ENCODE measurements around the gene CRB3. TPM values are rescaled to one million over a fixed set of nuclear protein-coding genes. Genes with fewer than 3 reads are reported as not detected.

Gene CRB3
- total RNA-seq, 1 experiment from 2014 or later = 29.9 TPM

DNA sequence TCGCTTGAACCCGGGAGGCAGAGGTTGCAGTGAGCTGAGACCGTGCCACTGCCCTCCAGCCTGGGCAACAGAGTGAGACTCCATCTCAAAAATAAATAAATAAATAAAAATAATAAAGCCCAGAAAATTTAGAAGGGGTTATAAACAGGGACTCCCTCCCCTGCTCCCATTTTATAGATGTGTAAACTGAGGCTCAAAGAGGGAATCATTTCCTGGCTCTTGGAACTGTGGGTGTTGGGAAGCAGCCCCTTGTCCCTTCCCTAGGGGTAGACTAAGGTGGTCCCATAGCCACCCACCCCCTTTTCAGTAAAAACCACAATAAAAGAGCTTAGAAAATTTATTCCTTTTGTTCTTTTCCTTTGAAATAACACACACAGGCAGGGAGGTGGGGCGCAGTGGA, 24.3 kb upstream of the CRB3 start:
- CTCF ChIA-PET = no interaction called here
- H3K9me3 Mint-ChIP-seq = no peaks in the 10 kb centered on the region
- POLR2A ChIA-PET = no interaction called here

DNA sequence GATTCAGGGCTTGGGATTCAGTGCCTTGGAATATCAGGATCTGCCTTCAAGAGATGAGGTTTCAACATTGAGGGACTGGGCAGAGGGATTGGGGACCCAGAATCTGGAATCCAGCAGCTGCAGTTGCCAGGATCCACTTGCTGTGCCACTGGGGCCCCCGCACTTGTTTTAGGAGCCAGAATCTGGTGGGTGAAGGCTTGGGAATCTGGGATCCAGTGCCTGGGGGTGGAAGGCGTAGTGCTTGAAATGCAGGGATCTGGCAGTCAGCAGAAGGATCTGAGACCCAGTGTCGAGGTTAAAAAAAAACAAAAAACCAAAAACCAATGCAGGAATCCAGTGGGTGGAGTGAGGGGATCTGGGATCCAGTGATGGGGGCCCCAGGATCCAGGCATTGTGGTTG, 23.2 kb upstream of the CRB3 start:
- CTCF ChIA-PET = no interaction called here
- POLR2A ChIA-PET = no interaction called here
- no peak for TF ChIP-seq TP53 (CRISPR knock-in tag; IDR thresholded peaks at IDR 0.05)
- TF ChIP-seq ZNF317 (CRISPR knock-in tag; IDR thresholded peaks at IDR 0.05; ENCODE audit: borderline replicate concordance, low read depth) = no peak
- TF ChIP-seq NR3C1 (CRISPR knock-in tag; conservative IDR thresholded peaks at IDR 0.05; ENCODE audit: low read depth) = no peak
- TF ChIP-seq, protein P1, sequence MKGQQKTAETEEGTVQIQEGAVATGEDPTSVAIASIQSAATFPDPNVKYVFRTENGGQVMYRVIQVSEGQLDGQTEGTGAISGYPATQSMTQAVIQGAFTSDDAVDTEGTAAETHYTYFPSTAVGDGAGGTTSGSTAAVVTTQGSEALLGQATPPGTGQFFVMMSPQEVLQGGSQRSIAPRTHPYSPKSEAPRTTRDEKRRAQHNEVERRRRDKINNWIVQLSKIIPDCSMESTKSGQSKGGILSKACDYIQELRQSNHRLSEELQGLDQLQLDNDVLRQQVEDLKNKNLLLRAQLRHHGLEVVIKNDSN (CRISPR knock-in tag; IDR thresholded peaks at IDR 0.05) = no peak
- TF ChIP-seq, protein P2, sequence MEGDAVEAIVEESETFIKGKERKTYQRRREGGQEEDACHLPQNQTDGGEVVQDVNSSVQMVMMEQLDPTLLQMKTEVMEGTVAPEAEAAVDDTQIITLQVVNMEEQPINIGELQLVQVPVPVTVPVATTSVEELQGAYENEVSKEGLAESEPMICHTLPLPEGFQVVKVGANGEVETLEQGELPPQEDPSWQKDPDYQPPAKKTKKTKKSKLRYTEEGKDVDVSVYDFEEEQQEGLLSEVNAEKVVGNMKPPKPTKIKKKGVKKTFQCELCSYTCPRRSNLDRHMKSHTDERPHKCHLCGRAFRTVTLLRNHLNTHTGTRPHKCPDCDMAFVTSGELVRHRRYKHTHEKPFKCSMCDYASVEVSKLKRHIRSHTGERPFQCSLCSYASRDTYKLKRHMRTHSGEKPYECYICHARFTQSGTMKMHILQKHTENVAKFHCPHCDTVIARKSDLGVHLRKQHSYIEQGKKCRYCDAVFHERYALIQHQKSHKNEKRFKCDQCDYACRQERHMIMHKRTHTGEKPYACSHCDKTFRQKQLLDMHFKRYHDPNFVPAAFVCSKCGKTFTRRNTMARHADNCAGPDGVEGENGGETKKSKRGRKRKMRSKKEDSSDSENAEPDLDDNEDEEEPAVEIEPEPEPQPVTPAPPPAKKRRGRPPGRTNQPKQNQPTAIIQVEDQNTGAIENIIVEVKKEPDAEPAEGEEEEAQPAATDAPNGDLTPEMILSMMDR (IDR thresholded peaks at IDR 0.05) = no peak
- Mint-ChIP-seq H3K4me1 (no peaks in the 10 kb centered on the region), H3K27ac (no peak overlapping the region), H3K4me3 (no peak overlapping the region), H3K27me3 (ENCODE audit: low read depth) (peaks cover 4% of the 10 kb centered on the region; the same call in 1 of the 2 replicates), H3K9me3 (no peaks in the 10 kb centered on the region), H3K36me3 (0 out of 2 replicates have a peak, but pooled peaks cover 5% of the 10 kb centered on the region)
- ATAC-seq = no peak
- no peak for DNase-seq (ENCODE audit: low spot score)

More for the DNA sequence above, 24.3 kb upstream of the CRB3 start:
- no peaks in the 10 kb centered on the region for H3K36me3 Mint-ChIP-seq
- H3K4me3 Mint-ChIP-seq = no peak overlapping the region
- ATAC-seq = no peak
- TF ChIP-seq GTF2I (CRISPR knock-in tag; conservative IDR thresholded peaks at IDR 0.05) = 0 out of 2 replicates have a peak, but pooled peaks have one; percentile 13
- no peak for TF ChIP-seq ZNF671 (CRISPR knock-in tag; IDR thresholded peaks at IDR 0.05)
- no peak for DNase-seq (ENCODE audit: low spot score)
- no peaks in the 10 kb centered on the region for H3K4me1 Mint-ChIP-seq
- H3K27ac Mint-ChIP-seq = no peak overlapping the region
- peaks cover 4% of the 10 kb centered on the region; the same call in 1 of the 2 replicates for H3K27me3 Mint-ChIP-seq (ENCODE audit: low read depth)

DNA sequence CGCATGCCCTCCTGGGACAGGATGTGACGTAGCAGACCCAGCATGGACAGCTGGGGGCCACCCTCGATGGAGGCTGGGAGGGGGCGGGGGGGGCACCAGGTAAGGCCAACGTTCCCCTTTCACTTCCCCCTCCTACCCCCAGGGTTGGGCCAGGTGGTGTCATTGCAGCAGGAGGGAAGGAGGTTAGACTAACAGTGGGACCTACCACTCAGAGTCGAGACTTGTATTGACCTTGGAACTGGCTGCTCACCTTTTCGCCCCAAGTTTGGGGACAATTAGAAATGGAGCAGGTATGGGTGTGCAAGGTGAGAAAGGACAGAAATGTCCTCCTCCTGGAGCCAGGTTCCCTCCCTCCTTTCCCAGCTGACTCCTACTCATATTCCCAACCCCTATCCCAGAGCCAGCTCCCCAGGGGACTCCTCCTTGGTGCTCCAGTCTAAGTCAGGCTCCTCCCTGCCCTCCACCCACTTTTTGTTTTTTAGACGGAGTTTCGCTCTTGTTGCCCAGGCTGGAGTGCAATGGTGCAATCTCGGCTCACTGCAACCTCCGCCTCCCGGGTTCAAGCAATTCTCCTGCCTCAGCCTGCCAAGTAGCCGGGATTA, 21.9 kb upstream of the CRB3 start:
- no peak overlapping the region for H3K27ac Mint-ChIP-seq
- CTCF ChIA-PET = no interaction called here
- TF ChIP-seq, protein P3, sequence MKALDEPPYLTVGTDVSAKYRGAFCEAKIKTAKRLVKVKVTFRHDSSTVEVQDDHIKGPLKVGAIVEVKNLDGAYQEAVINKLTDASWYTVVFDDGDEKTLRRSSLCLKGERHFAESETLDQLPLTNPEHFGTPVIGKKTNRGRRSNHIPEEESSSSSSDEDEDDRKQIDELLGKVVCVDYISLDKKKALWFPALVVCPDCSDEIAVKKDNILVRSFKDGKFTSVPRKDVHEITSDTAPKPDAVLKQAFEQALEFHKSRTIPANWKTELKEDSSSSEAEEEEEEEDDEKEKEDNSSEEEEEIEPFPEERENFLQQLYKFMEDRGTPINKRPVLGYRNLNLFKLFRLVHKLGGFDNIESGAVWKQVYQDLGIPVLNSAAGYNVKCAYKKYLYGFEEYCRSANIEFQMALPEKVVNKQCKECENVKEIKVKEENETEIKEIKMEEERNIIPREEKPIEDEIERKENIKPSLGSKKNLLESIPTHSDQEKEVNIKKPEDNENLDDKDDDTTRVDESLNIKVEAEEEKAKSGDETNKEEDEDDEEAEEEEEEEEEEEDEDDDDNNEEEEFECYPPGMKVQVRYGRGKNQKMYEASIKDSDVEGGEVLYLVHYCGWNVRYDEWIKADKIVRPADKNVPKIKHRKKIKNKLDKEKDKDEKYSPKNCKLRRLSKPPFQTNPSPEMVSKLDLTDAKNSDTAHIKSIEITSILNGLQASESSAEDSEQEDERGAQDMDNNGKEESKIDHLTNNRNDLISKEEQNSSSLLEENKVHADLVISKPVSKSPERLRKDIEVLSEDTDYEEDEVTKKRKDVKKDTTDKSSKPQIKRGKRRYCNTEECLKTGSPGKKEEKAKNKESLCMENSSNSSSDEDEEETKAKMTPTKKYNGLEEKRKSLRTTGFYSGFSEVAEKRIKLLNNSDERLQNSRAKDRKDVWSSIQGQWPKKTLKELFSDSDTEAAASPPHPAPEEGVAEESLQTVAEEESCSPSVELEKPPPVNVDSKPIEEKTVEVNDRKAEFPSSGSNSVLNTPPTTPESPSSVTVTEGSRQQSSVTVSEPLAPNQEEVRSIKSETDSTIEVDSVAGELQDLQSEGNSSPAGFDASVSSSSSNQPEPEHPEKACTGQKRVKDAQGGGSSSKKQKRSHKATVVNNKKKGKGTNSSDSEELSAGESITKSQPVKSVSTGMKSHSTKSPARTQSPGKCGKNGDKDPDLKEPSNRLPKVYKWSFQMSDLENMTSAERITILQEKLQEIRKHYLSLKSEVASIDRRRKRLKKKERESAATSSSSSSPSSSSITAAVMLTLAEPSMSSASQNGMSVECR (CRISPR knock-in tag; IDR thresholded peaks at IDR 0.05; ENCODE audit: borderline replicate concordance) = no peak
- TF ChIP-seq CREM (CRISPR knock-in tag; IDR thresholded peaks at IDR 0.05) = no peak
- TF ChIP-seq ESRRA (CRISPR knock-in tag; IDR thresholded peaks at IDR 0.05; ENCODE audit: borderline replicate concordance) = no peak
- no peak for TF ChIP-seq EMX1 (CRISPR knock-in tag; IDR thresholded peaks at IDR 0.05)
- no peak for TF ChIP-seq FOXK1 (CRISPR knock-in tag; IDR thresholded peaks at IDR 0.05)
- TF ChIP-seq, protein P4, sequence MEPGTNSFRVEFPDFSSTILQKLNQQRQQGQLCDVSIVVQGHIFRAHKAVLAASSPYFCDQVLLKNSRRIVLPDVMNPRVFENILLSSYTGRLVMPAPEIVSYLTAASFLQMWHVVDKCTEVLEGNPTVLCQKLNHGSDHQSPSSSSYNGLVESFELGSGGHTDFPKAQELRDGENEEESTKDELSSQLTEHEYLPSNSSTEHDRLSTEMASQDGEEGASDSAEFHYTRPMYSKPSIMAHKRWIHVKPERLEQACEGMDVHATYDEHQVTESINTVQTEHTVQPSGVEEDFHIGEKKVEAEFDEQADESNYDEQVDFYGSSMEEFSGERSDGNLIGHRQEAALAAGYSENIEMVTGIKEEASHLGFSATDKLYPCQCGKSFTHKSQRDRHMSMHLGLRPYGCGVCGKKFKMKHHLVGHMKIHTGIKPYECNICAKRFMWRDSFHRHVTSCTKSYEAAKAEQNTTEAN (CRISPR knock-in tag; IDR thresholded peaks at IDR 0.05) = no peak
- TF ChIP-seq, protein P5, sequence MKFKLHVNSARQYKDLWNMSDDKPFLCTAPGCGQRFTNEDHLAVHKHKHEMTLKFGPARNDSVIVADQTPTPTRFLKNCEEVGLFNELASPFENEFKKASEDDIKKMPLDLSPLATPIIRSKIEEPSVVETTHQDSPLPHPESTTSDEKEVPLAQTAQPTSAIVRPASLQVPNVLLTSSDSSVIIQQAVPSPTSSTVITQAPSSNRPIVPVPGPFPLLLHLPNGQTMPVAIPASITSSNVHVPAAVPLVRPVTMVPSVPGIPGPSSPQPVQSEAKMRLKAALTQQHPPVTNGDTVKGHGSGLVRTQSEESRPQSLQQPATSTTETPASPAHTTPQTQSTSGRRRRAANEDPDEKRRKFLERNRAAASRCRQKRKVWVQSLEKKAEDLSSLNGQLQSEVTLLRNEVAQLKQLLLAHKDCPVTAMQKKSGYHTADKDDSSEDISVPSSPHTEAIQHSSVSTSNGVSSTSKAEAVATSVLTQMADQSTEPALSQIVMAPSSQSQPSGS (CRISPR knock-in tag; IDR thresholded peaks at IDR 0.05; ENCODE audit: borderline replicate concordance, low read depth) = no peak
- TF ChIP-seq, protein P6, sequence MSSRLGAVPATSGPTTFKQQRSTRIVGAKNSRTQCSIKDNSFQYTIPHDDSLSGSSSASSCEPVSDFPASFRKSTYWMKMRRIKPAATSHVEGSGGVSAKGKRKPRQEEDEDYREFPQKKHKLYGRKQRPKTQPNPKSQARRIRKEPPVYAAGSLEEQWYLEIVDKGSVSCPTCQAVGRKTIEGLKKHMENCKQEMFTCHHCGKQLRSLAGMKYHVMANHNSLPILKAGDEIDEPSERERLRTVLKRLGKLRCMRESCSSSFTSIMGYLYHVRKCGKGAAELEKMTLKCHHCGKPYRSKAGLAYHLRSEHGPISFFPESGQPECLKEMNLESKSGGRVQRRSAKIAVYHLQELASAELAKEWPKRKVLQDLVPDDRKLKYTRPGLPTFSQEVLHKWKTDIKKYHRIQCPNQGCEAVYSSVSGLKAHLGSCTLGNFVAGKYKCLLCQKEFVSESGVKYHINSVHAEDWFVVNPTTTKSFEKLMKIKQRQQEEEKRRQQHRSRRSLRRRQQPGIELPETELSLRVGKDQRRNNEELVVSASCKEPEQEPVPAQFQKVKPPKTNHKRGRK (CRISPR knock-in tag; IDR thresholded peaks at IDR 0.05; ENCODE audit: borderline replicate concordance) = no peak
- TF ChIP-seq FOXJ3 (CRISPR knock-in tag; IDR thresholded peaks at IDR 0.05; ENCODE audit: borderline replicate concordance) = no peak
- TF ChIP-seq PRRX2 (CRISPR knock-in tag; IDR thresholded peaks at IDR 0.05) = no peak

More for the DNA sequence above, 21.9 kb upstream of the CRB3 start:
- H3K4me3 Mint-ChIP-seq = no peak overlapping the region
- POLR2A ChIA-PET = no interaction called here
- H3K9me3 Mint-ChIP-seq = 0 out of 2 replicates have a peak, but pooled peaks cover 2% of the 10 kb centered on the region
- H3K36me3 Mint-ChIP-seq = peaks cover 11% of the 10 kb centered on the region
- no peaks in the 10 kb centered on the region for H3K4me1 Mint-ChIP-seq
- H3K27me3 Mint-ChIP-seq (ENCODE audit: low read depth) = no peaks in the 10 kb centered on the region
- no peak for DNase-seq (ENCODE audit: low spot score)
- ATAC-seq = no peak
